SU-DHL-6 (cell line): ENCODE data around the gene SLC16A8.
"Not testable (repeated sequence)": the region's sequence is repeated elsewhere in the genome, so short reads cannot be mapped to it uniquely, and the experiment has no call there.

Source experiments
- CTCF ChIP-seq: fragments of 200-600 bp; sonication (generic); IDR thresholded peaks from one replicate; pipeline ENCODE4 v1.5.1; 2017; ENCODE audit warnings: antibody characterized with exemption, mild to moderate bottlenecking, low read length, moderate library complexity; ENCODE audit not compliant: insufficient read depth, poor library complexity, severe bottlenecking
- EZH2phosphoT487 ChIP-seq: fragments of 200-600 bp; sonication (generic), shearing (Covaris generic); conservative IDR thresholded peaks from 2 replicates; pipeline ENCODE4 v1.6.1; 2018; ENCODE audit warnings: mild to moderate bottlenecking, antibody characterized with exemption, low read length, moderate library complexity, mixed read lengths

- not testable (repeated sequence) for TF ChIP-seq CTCF, EZH2phosphoT487
Measured at GRCh38 chr22:38037367-38038150, 46.4 kb downstream of the SLC16A8 start.
